H1 (cell line): ENCODE data around the gene PXT1. TPM values are rescaled to one million over a fixed set of nuclear protein-coding genes. Genes with fewer than 3 reads are reported as not detected.

Source experiments
- CBX8 ChIP-seq: fragments of 300-800, 300-1000 bp; sonication (generic); IDR thresholded peaks from 2 replicates; pipeline ENCODE4 v1.7.1; 2016; ENCODE audit warnings: low read depth, low read length, borderline replicate concordance
- CHD1 ChIP-seq: IDR thresholded peaks from 2 replicates; pipeline ENCODE4 v1.6.1; 2012; ENCODE audit warnings: low read depth, low read length, improper control_type of control experiment
- GTF2F1 ChIP-seq: IDR thresholded peaks from 2 replicates; pipeline ENCODE4 v1.6.1; 2012; ENCODE audit warnings: low read depth, low read length, improper control_type of control experiment, borderline replicate concordance
- SP1 ChIP-seq: IDR thresholded peaks from 2 replicates; pipeline ENCODE4 v1.6.1; 2011; ENCODE audit warnings: low read depth, low read length
- polyA plus RNA-seq, 7 experiments: library from polyadenylated mRNA; depleted of rRNA in 3 of 7; stranded (reverse) in 5 of 7; unstranded in 2 of 7; fragments of >200 nt in 5 of 7; fragments of 200-250 nt in 2 of 7; gene quantifications; 1 replicate in 5 of 7; 2 replicates in 1 of 7; 4 replicates in 1 of 7; pipeline versions ENCODE4 v1.2.1 to v1.2.3, GENCODE V29; 2011 to 2013; ENCODE audit warnings: missing spikeins in 2 of 7, mixed read lengths in 2 of 7
- total RNA-seq: library from RNA; stranded (reverse); fragmentation: NEBNext Ultra II Directional; extraction: Animal tissue kit (Norgen Biotek cat#: 25700); gene quantifications from 2 replicates; pipeline ENCODE4 v1.2.1, GENCODE V29; 2021

Gene PXT1
- total and polyA plus RNA-seq, 2 of the 8 experiments (the other 6 are each of a cell fraction or from before 2014, with no cell fraction given) = 0.06 TPM; not detected in 1

DNA sequence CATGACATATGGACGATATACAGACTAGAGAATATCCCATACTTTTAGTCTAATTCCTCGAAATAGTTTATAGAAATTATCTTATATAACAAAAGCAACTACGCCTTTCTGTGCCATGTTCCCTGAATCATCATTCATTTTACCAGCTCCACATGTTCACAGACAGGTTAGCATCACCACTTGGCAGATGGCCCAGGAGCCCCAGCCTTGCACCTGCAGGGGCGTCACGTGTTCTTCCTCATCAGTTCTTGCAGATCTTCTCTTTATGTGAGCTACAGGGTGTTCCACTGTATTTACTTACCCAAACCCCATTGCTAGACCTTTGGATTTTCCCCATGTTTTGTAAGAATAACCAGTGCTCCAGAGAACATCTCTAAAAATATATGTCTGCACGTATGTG, 93.4 kb downstream of the PXT1 start (continued):
- TF ChIP-seq CBX8 = no peak
- TF ChIP-seq SP1 = no peak
- TF ChIP-seq CHD1 = no peak
- no peak for TF ChIP-seq GTF2F1
- TF ChIP-seq, all 59 proteins: peak for 0
